ENCODE results near the gene ATP13A3. TPM values are rescaled to one million over a fixed set of nuclear protein-coding genes. Genes with fewer than 3 reads are reported as not detected.

The ATP13A3 gene
- total RNA-seq, 1 donor from 2014 or later, result 57.7 TPM

- Histone ChIP-seq H3K27me3 (no peaks in the 10 kb centered on the region), H3K4me1 (no peaks in the 10 kb centered on the region), H3K27ac (no peak overlapping the region), H3K9me3 (no peaks in the 10 kb centered on the region), H3K36me3 (peaks cover 0 to 41% of the 10 kb centered on the region in 2 donors), H3K4me3 (no peak overlapping the region)
- no peak for DNase-seq (ENCODE audit: extremely low spot score in 2 of 2)
- intact Hi-C loops (cut with DNase I), result no loop called here
- TF ChIP-seq CTCF (IDR thresholded peaks at IDR 0.05) (no peak), POLR2AphosphoS5 (IDR thresholded peaks at IDR 0.05; ENCODE audit: insufficient read depth in 1 of 2, low read depth in 1 of 2) (no peak), POLR2A (IDR thresholded peaks at IDR 0.05) (no peak)
These were observed 40.6 kb downstream of the ATP13A3 start for GRCh38 chr3:194446172-194446571.

- Histone ChIP-seq H3K9me3 (no peaks in the 10 kb centered on the region), H3K27me3 (no peaks in the 10 kb centered on the region), H3K36me3 (peaks cover 0 to 36% of the 10 kb centered on the region in 2 donors), H3K4me1 (no peaks in the 10 kb centered on the region), H3K27ac (no peak overlapping the region), H3K4me3 (no peak overlapping the region)
- intact Hi-C loops (cut with DNase I), result no loop called here
- no peak for DNase-seq (ENCODE audit: extremely low spot score in 2 of 2)
- TF ChIP-seq POLR2AphosphoS5 (IDR thresholded peaks at IDR 0.05; ENCODE audit: insufficient read depth in 1 of 2, low read depth in 1 of 2) (no peak), POLR2A (IDR thresholded peaks at IDR 0.05) (no peak)
These were observed 42.9 kb downstream of the ATP13A3 start for GRCh38 chr3:194443901-194444300.

- Histone ChIP-seq H3K4me3 (no peak overlapping the region), H3K36me3 (peaks cover 0 to 39% of the 10 kb centered on the region in 2 donors), H3K27ac (no peak overlapping the region), H3K4me1 (no peaks in the 10 kb centered on the region), H3K9me3 (no peaks in the 10 kb centered on the region), H3K27me3 (no peaks in the 10 kb centered on the region)
- DNase-seq (ENCODE audit: extremely low spot score in 2 of 2), result no peak
- TF ChIP-seq CTCF (IDR thresholded peaks at IDR 0.05), result no peak
- no peak for TF ChIP-seq POLR2A (IDR thresholded peaks at IDR 0.05)
- TF ChIP-seq POLR2AphosphoS5 (IDR thresholded peaks at IDR 0.05; ENCODE audit: insufficient read depth in 1 of 2, low read depth in 1 of 2), result no peak
- intact Hi-C loops (cut with DNase I), result no loop called here
These were observed 46.0 kb downstream of the ATP13A3 start for GRCh38 chr3:194440756-194441155.

- no peak overlapping the region for H3K27ac ChIP-seq
- no peaks in the 10 kb centered on the region for H3K9me3 ChIP-seq
- no peaks in the 10 kb centered on the region for H3K27me3 ChIP-seq
- TF ChIP-seq POLR2A (IDR thresholded peaks at IDR 0.05) (no peak), CTCF (IDR thresholded peaks at IDR 0.05) (no peak), POLR2AphosphoS5 (IDR thresholded peaks at IDR 0.05; ENCODE audit: insufficient read depth in 1 of 2, low read depth in 1 of 2) (no peak)
- no peak for DNase-seq (ENCODE audit: extremely low spot score in 2 of 2)
- H3K36me3 ChIP-seq, result peaks cover 0 to 42% of the 10 kb centered on the region in 2 donors
- intact Hi-C loops (cut with DNase I), result no loop called here
- H3K4me1 ChIP-seq, result no peaks in the 10 kb centered on the region
- H3K4me3 ChIP-seq, result no peak overlapping the region
These were observed 46.8 kb downstream of the ATP13A3 start for GRCh38 chr3:194439881-194440550.

GRCh38 chr3:194434503-194434902 is 52.3 kb downstream of the ATP13A3 start:
- Histone ChIP-seq H3K9me3 (no peaks in the 10 kb centered on the region), H3K4me1 (no peaks in the 10 kb centered on the region), H3K27ac (no peak overlapping the region), H3K4me3 (no peak overlapping the region), H3K27me3 (no peaks in the 10 kb centered on the region), H3K36me3 (peaks cover 0 to 68% of the 10 kb centered on the region in 2 donors)
- intact Hi-C loops (cut with DNase I), result no loop called here
- no peak for TF ChIP-seq CTCF (IDR thresholded peaks at IDR 0.05)
- no peak for TF ChIP-seq POLR2AphosphoS5 (IDR thresholded peaks at IDR 0.05; ENCODE audit: insufficient read depth in 1 of 2, low read depth in 1 of 2)
- TF ChIP-seq POLR2A (IDR thresholded peaks at IDR 0.05), result no peak
- DNase-seq (ENCODE audit: extremely low spot score in 2 of 2), result no peak

Data from vagina (tissue), 2 donors.